Erythroblast (primary cell): Measurements from ENCODE around the gene ATP6V0E1.

Experiments used
- GATA1 ChIP-seq: IDR thresholded peaks from 2 replicates; pipeline ENCODE4 v1.6.1; 2011; ENCODE audit warnings: low read depth, mild to moderate bottlenecking, control low read depth, low read length, moderate library complexity
- POLR2A ChIP-seq: IDR thresholded peaks from 2 replicates; pipeline ENCODE4 v1.6.1; 2011; ENCODE audit warnings: mild to moderate bottlenecking, low read length

DNA sequence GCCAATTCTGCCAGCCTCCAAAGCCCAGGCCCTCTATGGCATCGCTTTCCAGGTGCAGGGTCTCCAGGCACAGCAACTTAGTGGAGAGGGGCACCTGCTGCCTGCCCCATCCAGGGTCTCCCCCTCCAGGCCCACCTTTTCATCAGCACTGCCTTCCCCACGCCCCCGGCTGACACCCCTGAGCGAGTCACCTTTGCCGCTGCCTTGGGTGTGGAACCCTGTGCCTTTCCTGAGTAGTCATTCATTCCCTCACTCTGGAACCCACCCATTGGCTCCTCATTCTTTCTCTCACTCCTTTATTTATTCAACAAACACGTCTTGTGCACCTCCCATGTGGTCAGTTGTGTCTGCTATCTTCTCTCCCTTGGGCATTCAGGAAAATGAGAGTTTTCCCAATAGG, 38.8 kb upstream of the ATP6V0E1 start:
- TF ChIP-seq POLR2A (no peak), GATA1 (no peak)
